ENCODE measurements around the gene PPIE. TPM values are rescaled to one million over a fixed set of nuclear protein-coding genes. Genes with fewer than 3 reads are reported as not detected.
"Not testable (repeated sequence)": the region's sequence is repeated elsewhere in the genome, so short reads cannot be mapped to it uniquely, and the experiment has no call there.

PPIE gene
- total RNA-seq, 1 experiment from 2014 or later = 62.8 TPM

DNA sequence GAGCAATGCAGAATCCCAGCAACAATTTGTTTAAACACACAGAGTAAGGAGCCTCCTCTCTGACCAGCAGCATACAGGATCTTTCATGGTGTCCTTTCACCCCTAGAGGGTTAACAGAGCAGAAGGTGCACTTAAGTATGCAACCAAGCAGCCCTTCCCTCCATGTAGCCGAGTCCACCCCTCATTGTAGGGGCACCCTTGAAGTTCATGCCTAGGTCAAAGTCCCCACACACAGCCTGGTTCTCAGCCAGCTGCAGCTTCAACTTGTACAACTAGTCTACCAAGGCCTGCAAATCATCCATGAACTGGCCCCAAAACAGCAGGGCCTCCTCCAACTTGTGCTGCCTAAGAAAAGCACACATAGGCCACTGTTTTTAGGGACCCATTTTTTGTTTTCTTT is 57.0 kb downstream of the PPIE start:
- TF ChIP-seq, protein P1, sequence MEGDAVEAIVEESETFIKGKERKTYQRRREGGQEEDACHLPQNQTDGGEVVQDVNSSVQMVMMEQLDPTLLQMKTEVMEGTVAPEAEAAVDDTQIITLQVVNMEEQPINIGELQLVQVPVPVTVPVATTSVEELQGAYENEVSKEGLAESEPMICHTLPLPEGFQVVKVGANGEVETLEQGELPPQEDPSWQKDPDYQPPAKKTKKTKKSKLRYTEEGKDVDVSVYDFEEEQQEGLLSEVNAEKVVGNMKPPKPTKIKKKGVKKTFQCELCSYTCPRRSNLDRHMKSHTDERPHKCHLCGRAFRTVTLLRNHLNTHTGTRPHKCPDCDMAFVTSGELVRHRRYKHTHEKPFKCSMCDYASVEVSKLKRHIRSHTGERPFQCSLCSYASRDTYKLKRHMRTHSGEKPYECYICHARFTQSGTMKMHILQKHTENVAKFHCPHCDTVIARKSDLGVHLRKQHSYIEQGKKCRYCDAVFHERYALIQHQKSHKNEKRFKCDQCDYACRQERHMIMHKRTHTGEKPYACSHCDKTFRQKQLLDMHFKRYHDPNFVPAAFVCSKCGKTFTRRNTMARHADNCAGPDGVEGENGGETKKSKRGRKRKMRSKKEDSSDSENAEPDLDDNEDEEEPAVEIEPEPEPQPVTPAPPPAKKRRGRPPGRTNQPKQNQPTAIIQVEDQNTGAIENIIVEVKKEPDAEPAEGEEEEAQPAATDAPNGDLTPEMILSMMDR (conservative IDR thresholded peaks at IDR 0.05; ENCODE audit: low read depth, low read length) = no peak
- TF ChIP-seq EZH2 (IDR thresholded peaks at IDR 0.05; ENCODE audit: borderline replicate concordance, low read depth, low read length, poor library complexity, severe bottlenecking) = no peak
- POLR2A ChIA-PET (ENCODE audit: low non-redundant PET) = no interaction called here
- intact Hi-C loops (cut with micrococcal nuclease; ENCODE audit: unreplicated experiment) = loop anchor here (10.0 kb wide), 1 partner anchor 191 kb away; no protein-coding TSS in a partner anchor
- CTCF ChIA-PET = no interaction called here
- Histone ChIP-seq H3K4me1 (ENCODE audit: insufficient read depth, low read length, poor library complexity, severe bottlenecking) (no peaks in the 10 kb centered on the region), H3K36me3 (ENCODE audit: insufficient read depth, low read length, poor library complexity, severe bottlenecking) (no peaks in the 10 kb centered on the region), H3K4me3 (ENCODE audit: low read depth, low read length, poor library complexity, severe bottlenecking) (no peak overlapping the region), H3K9me3 (ENCODE audit: low read depth, low read length, poor library complexity, severe bottlenecking) (no peaks in the 10 kb centered on the region), H3K27ac (ENCODE audit: low read depth, low read length, poor library complexity, severe bottlenecking) (no peak overlapping the region), H3K27me3 (replicated peaks; ENCODE audit: insufficient read depth, low read depth, low read length, poor library complexity) (peaks cover 5% of the 10 kb centered on the region)
- no TSS peak for BruUV-seq (replicated peaks)
- no peak for DNase-seq (ENCODE audit: low spot score)

DNA sequence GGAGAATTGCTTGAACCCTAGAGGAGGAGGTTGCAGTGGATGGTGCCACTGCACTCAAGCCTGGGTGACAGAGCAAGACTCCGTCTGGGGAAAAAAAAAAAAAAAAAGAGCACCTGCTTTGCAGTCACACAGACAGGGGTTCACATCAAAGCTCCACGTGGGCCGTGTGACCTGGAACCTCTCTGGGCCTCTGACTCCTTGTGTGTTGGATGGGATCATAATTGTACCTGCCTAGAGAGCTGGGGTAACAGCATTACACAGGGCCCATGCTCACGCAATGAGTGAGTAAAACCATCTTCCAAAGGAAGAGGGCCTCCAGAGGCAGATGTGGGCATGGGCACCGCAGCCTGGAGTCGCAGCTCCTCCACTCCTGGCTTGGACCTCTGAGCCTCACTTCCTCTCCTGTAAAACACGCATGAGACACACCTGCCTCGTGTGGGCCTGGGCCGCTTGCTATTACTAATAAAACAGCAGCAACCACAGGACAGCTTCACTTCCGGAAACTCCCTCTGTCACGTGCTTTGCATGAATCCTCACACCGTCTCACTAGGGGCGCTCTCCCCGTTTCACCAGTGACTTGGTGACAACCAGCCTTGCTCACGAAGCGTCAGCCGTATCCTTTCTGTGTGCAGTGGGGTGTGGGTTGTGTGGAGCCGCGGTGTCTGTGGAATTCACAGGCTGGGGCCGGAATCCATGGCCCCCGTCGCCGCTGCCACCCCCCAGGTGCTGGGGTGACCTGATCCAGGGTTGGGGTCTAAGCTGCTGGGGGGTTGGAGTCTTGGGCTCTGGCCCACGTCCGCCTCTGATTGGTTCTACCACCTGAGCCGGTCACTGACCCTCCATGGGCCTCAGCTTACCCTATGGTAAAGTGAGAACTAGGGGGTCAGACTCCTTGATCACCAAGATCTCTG is 60.4 kb downstream of the PPIE start:
- BruUV-seq (replicated peaks); H3K36me3 ChIP-seq (ENCODE audit: insufficient read depth, low read length, poor library complexity, severe bottlenecking); H3K27ac ChIP-seq (ENCODE audit: low read depth, low read length, poor library complexity, severe bottlenecking); H3K4me3 ChIP-seq (ENCODE audit: low read depth, low read length, poor library complexity, severe bottlenecking); H3K27me3 ChIP-seq (replicated peaks; ENCODE audit: insufficient read depth, low read depth, low read length, poor library complexity); POLR2A ChIA-PET (ENCODE audit: low non-redundant PET); H3K4me1 ChIP-seq (ENCODE audit: insufficient read depth, low read length, poor library complexity, severe bottlenecking); H3K9me3 ChIP-seq (ENCODE audit: low read depth, low read length, poor library complexity, severe bottlenecking): not testable (repeated sequence)
- CTCF ChIA-PET = interaction anchor here (0.7 to 1.0 kb wide), 3 partner anchors 97 to 193 kb away, joined by 3 to 4 read pairs (median 3); no protein-coding TSS in a partner anchor
- intact Hi-C loops (cut with micrococcal nuclease; ENCODE audit: unreplicated experiment) = loop anchor here (10.0 kb wide), 1 partner anchor 194 kb away; no protein-coding TSS in a partner anchor
- DNase-seq (ENCODE audit: low spot score) = peak; percentile 73

DNA sequence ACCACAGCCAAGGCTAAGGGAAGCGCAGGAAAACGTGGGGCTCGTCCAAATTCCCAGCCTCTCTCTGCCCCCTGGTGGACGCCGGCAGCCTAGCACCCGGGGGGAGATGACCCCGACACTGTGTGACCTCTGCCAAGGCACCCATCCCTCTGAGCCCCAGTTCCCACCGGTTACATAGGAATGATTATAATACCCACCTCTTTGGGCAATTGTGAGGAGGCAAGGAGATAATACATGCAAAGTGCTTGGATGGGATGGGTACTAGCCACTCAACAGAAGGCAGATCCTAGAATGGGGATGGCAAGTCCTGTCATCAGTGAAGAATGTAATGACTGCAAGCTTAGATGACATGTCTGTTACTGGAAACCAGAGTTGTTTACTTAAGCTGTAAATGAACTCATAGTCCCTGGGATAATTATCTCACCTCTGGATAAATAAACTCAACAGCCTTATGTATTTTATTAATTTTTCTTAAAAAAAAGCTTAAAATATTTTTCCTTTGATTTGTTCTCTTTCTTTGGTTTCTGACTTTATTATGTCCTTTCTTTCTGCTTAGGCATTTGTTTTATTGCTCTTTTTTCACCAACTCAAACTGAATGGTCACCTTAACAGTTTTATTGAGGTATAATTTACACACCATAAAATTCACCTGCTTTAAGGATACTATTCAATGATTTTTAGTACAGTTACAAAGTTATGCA is 61.2 kb downstream of the PPIE start:
- intact Hi-C loops (cut with micrococcal nuclease; ENCODE audit: unreplicated experiment) = loop anchor here (10.0 kb wide), 1 partner anchor 195 kb away; no protein-coding TSS in a partner anchor
- H3K27me3 ChIP-seq (replicated peaks; ENCODE audit: insufficient read depth, low read depth, low read length, poor library complexity) = no peaks in the 10 kb centered on the region
- TF ChIP-seq, protein P1 (conservative IDR thresholded peaks at IDR 0.05; ENCODE audit: low read depth, low read length) = peak; percentile 80
- no peak for TF ChIP-seq EZH2 (IDR thresholded peaks at IDR 0.05; ENCODE audit: borderline replicate concordance, low read depth, low read length, poor library complexity, severe bottlenecking)
- H3K4me1 ChIP-seq (ENCODE audit: insufficient read depth, low read length, poor library complexity, severe bottlenecking) = no peaks in the 10 kb centered on the region
- H3K4me3 ChIP-seq (ENCODE audit: low read depth, low read length, poor library complexity, severe bottlenecking) = no peak overlapping the region
- peak; percentile 53 for DNase-seq (ENCODE audit: low spot score)
- no TSS peak for BruUV-seq (replicated peaks)
- no peak overlapping the region for H3K27ac ChIP-seq (ENCODE audit: low read depth, low read length, poor library complexity, severe bottlenecking)
- CTCF ChIA-PET = interaction anchor here (1.0 kb wide), 2 partner anchors 98 to 194 kb away, joined by 3 to 4 read pairs; no protein-coding TSS in a partner anchor
- POLR2A ChIA-PET (ENCODE audit: low non-redundant PET) = interaction anchor here (0.6 kb wide), 1 partner anchor 90 kb away, joined by 3 read pairs; no protein-coding TSS in a partner anchor
- H3K36me3 ChIP-seq (ENCODE audit: insufficient read depth, low read length, poor library complexity, severe bottlenecking) = no peaks in the 10 kb centered on the region
- H3K9me3 ChIP-seq (ENCODE audit: low read depth, low read length, poor library complexity, severe bottlenecking) = no peaks in the 10 kb centered on the region
